Cardiac fibroblast (primary cell): Measurements from ENCODE around the gene ARMH3.

ENCODE experiments used
- DNase-seq, 2 donors: peaks; one replicate each; pipeline versions ENCODE4 v3.0.0 to v3.0.0-alpha.2; 2010; ENCODE audit warnings: low read depth in 2 of 2
- H3K4me3 ChIP-seq, 2 donors: replicated peaks in 1 of 2; 1 replicate in 1 of 2; 2 replicates in 1 of 2; pipeline ENCODE4 v1.5.1; 2011; ENCODE audit warnings: low read depth in 2 of 2, low read length in 2 of 2, mild to moderate bottlenecking in 2 of 2, moderate library complexity in 1 of 2
- TF ChIP-seq, protein P1 (sequence below): IDR thresholded peaks from one replicate; pipeline ENCODE4 v1.5.1; 2011; ENCODE audit warnings: low read depth, mild to moderate bottlenecking, low read length, inconsistent platforms

Gene ARMH3

DNA sequence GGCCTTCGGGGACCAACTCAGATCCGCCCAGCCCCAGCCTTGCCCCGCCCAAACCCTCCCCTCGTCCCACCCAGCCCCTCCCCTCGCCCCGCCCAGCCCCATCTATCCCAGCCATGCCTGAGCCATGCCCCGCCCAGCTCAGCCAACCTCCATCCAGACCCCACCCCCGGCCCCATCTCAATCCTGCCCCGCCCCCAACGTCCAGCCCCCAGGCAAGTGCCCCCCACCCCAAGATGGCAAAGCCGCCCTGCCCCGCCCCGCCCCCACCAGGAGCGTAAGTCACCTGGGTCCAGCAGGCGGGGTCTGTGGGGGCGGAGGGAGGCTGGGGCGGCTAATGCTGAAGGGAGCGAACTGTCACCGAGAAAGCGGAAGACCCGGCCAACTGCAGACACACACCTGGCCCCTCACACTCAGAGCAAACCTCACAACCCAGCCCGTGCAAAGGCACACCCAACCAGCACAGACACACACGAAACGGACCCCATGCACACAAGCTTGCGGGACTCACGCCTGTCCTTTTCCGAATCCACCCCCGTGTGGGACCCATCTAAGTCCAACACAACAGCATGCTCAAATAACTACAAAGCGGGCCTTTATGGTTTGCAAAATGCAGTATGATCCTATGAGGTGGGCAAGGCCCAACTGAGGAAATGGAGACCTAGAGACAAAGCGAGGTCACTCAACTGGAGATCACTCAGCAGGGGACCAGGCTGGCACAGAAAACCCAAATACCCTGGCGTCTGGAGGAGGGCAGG is 226.2 kb downstream of the ARMH3 start:
- peak overlapping the region; percentile 51 to 57 for H3K4me3 ChIP-seq
- TF ChIP-seq, protein P1, sequence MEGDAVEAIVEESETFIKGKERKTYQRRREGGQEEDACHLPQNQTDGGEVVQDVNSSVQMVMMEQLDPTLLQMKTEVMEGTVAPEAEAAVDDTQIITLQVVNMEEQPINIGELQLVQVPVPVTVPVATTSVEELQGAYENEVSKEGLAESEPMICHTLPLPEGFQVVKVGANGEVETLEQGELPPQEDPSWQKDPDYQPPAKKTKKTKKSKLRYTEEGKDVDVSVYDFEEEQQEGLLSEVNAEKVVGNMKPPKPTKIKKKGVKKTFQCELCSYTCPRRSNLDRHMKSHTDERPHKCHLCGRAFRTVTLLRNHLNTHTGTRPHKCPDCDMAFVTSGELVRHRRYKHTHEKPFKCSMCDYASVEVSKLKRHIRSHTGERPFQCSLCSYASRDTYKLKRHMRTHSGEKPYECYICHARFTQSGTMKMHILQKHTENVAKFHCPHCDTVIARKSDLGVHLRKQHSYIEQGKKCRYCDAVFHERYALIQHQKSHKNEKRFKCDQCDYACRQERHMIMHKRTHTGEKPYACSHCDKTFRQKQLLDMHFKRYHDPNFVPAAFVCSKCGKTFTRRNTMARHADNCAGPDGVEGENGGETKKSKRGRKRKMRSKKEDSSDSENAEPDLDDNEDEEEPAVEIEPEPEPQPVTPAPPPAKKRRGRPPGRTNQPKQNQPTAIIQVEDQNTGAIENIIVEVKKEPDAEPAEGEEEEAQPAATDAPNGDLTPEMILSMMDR: no peak
- DNase-seq: peak in 1 of 2 donors; percentile 36

DNA sequence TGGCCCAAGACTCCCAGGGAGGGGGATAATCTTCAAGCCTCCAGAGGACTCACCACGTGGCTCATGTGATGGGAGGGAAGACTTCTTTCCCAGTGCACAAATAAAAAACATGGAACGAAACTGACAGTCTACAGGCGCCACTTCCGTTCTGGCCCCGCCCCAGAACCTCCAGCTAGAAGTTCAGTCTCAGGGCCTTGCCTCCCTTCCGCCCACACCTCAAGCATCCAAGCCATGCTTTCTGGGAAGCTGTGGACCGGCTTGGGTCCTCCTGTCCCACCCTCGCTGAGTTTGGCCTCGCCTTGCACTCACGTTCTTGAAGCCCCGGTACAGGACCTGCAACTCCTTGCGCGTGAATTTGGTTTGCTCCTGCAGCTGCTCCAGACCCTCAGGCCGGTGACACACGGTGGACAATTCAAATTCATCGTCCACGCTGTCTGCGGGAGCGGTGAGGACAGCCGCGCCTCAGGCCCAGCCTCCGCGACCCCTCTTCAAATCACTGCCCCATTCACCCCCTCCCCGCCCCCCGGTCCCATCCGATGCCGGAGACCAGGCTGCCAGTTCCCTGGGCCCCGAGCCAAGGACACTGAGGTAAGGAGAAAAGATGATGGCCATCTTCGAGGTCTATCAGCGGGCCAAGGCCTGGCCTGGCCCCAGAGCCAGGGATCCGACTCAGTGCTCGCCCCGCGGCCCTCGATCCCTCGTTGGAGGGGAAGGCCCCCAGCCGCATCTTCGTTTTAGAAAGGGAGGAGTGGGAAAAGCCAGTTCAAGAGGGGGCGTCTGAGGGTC is 227.0 kb downstream of the ARMH3 start:
- peak overlapping the region in 1 of 2 donors; percentile 28 for H3K4me3 ChIP-seq
- DNase-seq: no peak
- TF ChIP-seq, protein P1: no peak

DNA sequence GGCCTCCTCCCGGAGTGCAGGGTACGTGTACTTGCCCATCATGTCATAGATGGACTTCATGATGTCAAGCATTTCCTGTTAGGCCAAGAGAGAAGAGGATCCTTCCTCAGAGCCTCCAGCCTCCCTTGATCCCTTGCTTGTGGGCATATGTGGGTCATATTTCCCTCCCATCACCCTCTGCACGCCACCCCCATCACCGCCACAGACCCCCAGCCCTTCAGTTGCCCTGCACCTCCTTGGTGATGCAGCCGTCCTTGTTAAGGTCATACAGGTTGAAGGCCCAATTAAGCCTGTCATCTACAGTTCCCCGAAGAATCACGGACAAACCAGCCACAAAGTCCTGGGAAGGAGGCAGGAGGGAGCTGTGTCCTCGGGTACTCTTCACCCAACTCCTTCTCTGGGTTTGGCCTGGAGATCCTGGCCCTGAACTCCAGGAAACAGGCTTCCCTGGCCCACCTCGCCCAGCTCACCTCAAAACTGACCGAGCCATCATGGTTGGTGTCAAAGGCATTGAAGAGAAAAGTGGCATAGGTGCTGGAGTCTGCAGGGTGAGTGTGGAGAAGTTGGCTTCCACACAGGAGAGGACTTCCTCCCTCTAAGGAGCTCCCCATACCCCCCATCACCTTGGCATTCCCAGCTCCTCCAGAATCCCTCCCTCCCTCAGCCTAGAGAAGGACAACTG is 227.9 kb downstream of the ARMH3 start:
- no peak overlapping the region for H3K4me3 ChIP-seq
- TF ChIP-seq, protein P1: no peak
- DNase-seq: no peak

DNA sequence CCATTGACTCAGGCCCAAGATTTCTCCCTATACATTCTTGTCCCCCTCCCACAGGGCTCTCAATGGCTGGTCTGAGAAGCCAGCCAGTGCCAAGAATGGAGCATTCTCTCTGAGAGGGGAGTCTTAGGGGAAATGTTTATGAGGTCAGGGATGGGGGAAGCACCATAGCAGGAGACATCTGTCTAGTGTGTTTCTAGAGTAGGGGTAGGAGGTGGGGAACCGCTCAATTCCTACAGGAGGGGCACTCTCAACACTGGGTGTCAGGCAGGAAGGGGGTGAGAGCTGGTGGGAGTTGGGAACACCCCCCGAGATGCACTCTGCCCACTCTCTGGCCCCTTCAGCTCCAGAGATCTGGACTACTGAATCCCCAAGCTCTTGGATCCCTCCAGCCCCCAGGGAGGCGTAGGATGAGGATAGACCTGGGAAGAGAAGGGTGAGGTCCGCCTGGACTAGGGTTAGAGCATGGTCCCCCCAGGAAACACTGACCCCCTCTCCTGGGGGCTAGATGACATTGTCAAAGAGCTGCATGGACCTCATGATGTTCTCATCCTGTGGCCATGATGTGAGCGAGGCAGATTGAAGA is 229.0 kb downstream of the ARMH3 start:
- TF ChIP-seq, protein P1: no peak
- no peak for DNase-seq
- H3K4me3 ChIP-seq: no peak overlapping the region

DNA sequence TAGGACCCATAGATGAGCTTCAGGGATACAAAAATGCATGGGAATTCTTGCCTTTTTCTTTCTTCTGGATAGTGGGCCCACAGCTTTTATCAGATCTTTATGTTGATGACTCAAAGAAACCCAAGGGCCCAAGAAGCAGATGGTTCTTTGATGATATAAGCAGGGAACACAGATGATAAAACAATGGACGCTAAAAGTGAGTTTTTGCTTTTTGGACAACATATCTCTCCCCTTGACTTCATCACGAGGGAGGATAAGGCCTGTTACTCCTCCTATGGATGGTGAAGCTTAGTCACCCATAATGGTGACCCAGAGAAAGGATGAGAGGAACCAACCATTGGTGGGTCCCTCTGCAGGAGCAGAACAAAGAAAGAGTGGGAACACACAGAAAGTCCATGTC is 231.2 kb downstream of the ARMH3 start:
- no peak for DNase-seq
- H3K4me3 ChIP-seq: no peak overlapping the region
- TF ChIP-seq, protein P1: no peak

DNA sequence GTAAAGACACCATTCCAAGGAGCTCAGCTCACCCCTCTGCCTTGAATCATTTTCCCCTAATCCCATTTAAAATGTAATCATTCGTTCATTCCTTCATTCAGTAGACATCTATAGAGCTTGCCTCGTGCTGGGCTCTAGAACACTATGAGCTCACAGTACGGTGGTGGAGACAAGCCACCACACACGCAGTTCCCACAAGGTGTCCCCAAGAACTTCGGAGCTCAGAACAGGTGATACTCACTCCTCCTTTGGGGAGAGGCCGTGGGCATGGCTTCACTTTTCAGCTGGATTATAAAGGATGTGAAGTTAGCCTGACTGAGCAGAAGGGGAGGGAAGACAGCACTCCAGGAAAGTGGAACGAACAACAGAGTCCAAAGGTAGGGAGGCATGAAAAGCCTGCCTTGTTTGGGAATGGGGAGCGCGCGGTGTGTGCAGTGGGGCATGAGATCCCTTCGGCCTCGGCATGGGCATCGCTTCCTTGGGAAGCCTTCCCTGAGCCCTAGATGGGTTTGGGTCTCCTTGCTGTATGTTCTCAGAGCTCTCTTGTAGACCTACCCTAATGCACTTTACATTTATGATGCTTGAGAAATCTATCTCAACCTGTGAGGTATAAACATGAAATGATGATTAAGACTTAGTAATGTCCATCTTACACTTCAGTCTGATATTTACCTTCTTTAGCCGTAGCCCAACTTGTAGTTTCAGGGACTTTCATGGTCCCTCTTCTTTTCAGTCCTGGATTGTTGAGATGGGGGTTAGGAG is 236.9 kb downstream of the ARMH3 start:
- peak overlapping the region; percentile 25 to 48 for H3K4me3 ChIP-seq
- TF ChIP-seq, protein P1: no peak
- no peak for DNase-seq
